ENCODE results near the gene ARRB1. TPM values are rescaled to one million over a fixed set of nuclear protein-coding genes. Genes with fewer than 3 reads are reported as not detected.

Gene ARRB1
- total RNA-seq, 1 experiment from 2014 or later = 24.2 TPM

DNA sequence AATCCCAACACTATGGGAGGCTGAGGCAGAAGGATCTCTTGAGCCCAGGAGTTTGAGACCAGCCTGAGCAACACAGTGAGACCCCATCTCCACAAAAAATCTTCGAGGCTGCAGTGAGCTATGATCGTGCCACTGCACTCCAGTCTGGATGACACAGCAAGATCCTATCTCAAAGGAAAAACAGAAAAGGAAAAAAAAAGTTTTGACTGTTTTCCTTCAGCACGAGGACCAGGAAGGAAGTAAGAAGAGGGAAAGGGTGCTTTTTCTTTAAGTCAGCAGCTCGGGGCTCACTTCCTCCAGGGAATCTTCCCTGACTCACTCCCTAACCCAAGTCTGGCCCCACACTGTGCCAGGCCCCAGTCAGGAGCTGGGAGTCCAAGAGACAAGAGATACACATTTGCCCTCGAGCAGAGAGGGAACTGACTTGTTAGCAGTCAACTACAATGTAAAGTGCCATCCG lies 14.2 kb downstream of the ARRB1 start:
- no peak overlapping the region for H3K27ac ChIP-seq (ENCODE audit: low read depth, low read length)
- no peak overlapping the region for H2AFZ ChIP-seq (ENCODE audit: low read depth, low read length, poor library complexity, severe bottlenecking)
- H3K9ac ChIP-seq (ENCODE audit: low read length) = no peak overlapping the region
- no peaks in the 10 kb centered on the region for H3K36me3 ChIP-seq (ENCODE audit: control insufficient read depth in 1 of 2, insufficient read depth in 2 of 2, low read length in 2 of 2)
- H4K20me1 ChIP-seq (ENCODE audit: insufficient read depth) = no peaks in the 10 kb centered on the region
- H3K79me2 ChIP-seq (ENCODE audit: insufficient read depth, low read length) = no peaks in the 10 kb centered on the region; the same call in 1 of the 2 replicates
- ChIA-PET CTCF (no interaction called here), POLR2A (interaction anchor here (1.1 kb wide), 1 partner anchor 61 kb away, joined by 3 read pairs; no protein-coding TSS in a partner anchor), RAD21 (ENCODE audit: low non-redundant PET in 1 of 2, low total read pairs in 2 of 2, uncharacterized antibody in 2 of 2, unreplicated experiment in 2 of 2) (no interaction called here)
- H3K4me1 ChIP-seq (ENCODE audit: control insufficient read depth in 1 of 2, insufficient read depth in 2 of 2, low read length in 2 of 2) = peaks cover 18 to 25% of the 10 kb centered on the region in 2 experiments
- ATAC-seq = no peak
- H3K27me3 ChIP-seq (ENCODE audit: insufficient read depth, low read length) = no peaks in the 10 kb centered on the region
- no peak for DNase-seq (ENCODE audit: low read depth, low spot score)
- H3K9me3 ChIP-seq (ENCODE audit: control insufficient read depth in 1 of 2, insufficient read depth in 1 of 2, low read depth in 1 of 2, low read length in 2 of 2) = no peaks in the 10 kb centered on the region
- no peak overlapping the region for H3K4me3 ChIP-seq (replicated peaks in 1 of 2; ENCODE audit: low read depth in 1 of 2, low read length in 2 of 2)
- intact Hi-C loops (cut with micrococcal nuclease) = loop anchor here (5.0 kb wide), 1 partner anchor 55 kb away; no protein-coding TSS in a partner anchor
- no peak overlapping the region for H3K4me2 ChIP-seq (ENCODE audit: low read length)
- H3K9me2 ChIP-seq (ENCODE audit: insufficient read depth) = no peaks in the 10 kb centered on the region
- TF ChIP-seq, protein P1, sequence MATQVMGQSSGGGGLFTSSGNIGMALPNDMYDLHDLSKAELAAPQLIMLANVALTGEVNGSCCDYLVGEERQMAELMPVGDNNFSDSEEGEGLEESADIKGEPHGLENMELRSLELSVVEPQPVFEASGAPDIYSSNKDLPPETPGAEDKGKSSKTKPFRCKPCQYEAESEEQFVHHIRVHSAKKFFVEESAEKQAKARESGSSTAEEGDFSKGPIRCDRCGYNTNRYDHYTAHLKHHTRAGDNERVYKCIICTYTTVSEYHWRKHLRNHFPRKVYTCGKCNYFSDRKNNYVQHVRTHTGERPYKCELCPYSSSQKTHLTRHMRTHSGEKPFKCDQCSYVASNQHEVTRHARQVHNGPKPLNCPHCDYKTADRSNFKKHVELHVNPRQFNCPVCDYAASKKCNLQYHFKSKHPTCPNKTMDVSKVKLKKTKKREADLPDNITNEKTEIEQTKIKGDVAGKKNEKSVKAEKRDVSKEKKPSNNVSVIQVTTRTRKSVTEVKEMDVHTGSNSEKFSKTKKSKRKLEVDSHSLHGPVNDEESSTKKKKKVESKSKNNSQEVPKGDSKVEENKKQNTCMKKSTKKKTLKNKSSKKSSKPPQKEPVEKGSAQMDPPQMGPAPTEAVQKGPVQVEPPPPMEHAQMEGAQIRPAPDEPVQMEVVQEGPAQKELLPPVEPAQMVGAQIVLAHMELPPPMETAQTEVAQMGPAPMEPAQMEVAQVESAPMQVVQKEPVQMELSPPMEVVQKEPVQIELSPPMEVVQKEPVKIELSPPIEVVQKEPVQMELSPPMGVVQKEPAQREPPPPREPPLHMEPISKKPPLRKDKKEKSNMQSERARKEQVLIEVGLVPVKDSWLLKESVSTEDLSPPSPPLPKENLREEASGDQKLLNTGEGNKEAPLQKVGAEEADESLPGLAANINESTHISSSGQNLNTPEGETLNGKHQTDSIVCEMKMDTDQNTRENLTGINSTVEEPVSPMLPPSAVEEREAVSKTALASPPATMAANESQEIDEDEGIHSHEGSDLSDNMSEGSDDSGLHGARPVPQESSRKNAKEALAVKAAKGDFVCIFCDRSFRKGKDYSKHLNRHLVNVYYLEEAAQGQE (IDR thresholded peaks at IDR 0.05; ENCODE audit: low read depth) = no peak
- TF ChIP-seq RAD21 (IDR thresholded peaks at IDR 0.05; ENCODE audit: low read depth) = no peak
- no TSS peak for BruUV-seq (replicated peaks)

DNA sequence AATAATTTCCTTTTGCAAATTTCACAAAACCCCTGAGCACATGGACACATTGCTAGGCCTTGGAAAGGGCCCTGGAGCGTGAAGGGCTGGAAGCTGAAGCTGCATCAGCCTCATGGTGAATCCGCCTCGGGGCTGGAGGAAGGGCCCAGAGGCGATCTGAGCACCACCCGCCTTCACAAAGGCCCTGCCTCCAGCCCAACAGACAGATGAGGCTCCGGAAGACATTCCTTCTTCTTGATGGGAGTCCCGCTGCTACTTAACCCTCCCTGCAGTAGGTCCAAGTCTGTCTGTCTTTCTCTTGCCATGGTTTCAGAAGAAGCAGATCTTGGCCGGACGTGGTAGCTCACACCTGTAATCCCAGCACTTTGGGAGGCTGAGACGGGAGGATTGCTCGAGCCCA lies 16.5 kb downstream of the ARRB1 start:
- no peak for ATAC-seq
- no peaks in the 10 kb centered on the region; the same call in 1 of the 2 replicates for H3K79me2 ChIP-seq (ENCODE audit: insufficient read depth, low read length)
- H3K27ac ChIP-seq (ENCODE audit: low read depth, low read length) = no peak overlapping the region
- peaks cover 3 to 13% of the 10 kb centered on the region in 2 experiments; a peak in 2 of 4 replicates for H3K4me1 ChIP-seq (ENCODE audit: control insufficient read depth in 1 of 2, insufficient read depth in 2 of 2, low read length in 2 of 2)
- POLR2A ChIA-PET = no interaction called here
- H3K36me3 ChIP-seq (ENCODE audit: control insufficient read depth in 1 of 2, insufficient read depth in 2 of 2, low read length in 2 of 2) = no peaks in the 10 kb centered on the region
- no peak overlapping the region for H2AFZ ChIP-seq (ENCODE audit: low read depth, low read length, poor library complexity, severe bottlenecking)
- no peak overlapping the region for H3K9ac ChIP-seq (ENCODE audit: low read length)
- RAD21 ChIA-PET (ENCODE audit: low non-redundant PET in 1 of 2, low total read pairs in 2 of 2, uncharacterized antibody in 2 of 2, unreplicated experiment in 2 of 2) = no interaction called here
- H3K9me2 ChIP-seq (ENCODE audit: insufficient read depth) = no peaks in the 10 kb centered on the region
- intact Hi-C loops (cut with micrococcal nuclease) = loop anchor here (5.0 kb wide), 1 partner anchor 53 kb away; no protein-coding TSS in a partner anchor
- TF ChIP-seq, protein P2, sequence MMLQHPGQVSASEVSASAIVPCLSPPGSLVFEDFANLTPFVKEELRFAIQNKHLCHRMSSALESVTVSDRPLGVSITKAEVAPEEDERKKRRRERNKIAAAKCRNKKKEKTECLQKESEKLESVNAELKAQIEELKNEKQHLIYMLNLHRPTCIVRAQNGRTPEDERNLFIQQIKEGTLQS (IDR thresholded peaks at IDR 0.05) = no peak
- TF ChIP-seq, protein P3, sequence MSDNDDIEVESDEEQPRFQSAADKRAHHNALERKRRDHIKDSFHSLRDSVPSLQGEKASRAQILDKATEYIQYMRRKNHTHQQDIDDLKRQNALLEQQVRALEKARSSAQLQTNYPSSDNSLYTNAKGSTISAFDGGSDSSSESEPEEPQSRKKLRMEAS (IDR thresholded peaks at IDR 0.05) = no peak
- TF ChIP-seq POLR2A (IDR thresholded peaks at IDR 0.05; ENCODE audit: borderline replicate concordance, extremely low read depth, insufficient read depth, insufficient read length) = no peak
- TF ChIP-seq CBX3 (IDR thresholded peaks at IDR 0.05; ENCODE audit: low read depth) = no peak
- no peak for TF ChIP-seq FOSL1 (IDR thresholded peaks at IDR 0.05; ENCODE audit: low read depth)
- TF ChIP-seq YY1 (IDR thresholded peaks at IDR 0.05; ENCODE audit: extremely low read depth, insufficient replicate concordance, low read depth, low read length) = no peak
- no peak for TF ChIP-seq POLR2AphosphoS5 (IDR thresholded peaks at IDR 0.05; ENCODE audit: low read depth, low read length)
- TF ChIP-seq ELF1 (IDR thresholded peaks at IDR 0.05; ENCODE audit: borderline replicate concordance, low read depth) = no peak
- H3K27me3 ChIP-seq (ENCODE audit: insufficient read depth, low read length) = no peaks in the 10 kb centered on the region
- no peaks in the 10 kb centered on the region for H4K20me1 ChIP-seq (ENCODE audit: insufficient read depth)
- DNase-seq (ENCODE audit: low read depth, low spot score) = no peak
- no peak overlapping the region for H3K4me3 ChIP-seq (replicated peaks in 1 of 2; ENCODE audit: low read depth in 1 of 2, low read length in 2 of 2)
- no peak overlapping the region for H3K4me2 ChIP-seq (ENCODE audit: low read length)
- no peaks in the 10 kb centered on the region for H3K9me3 ChIP-seq (ENCODE audit: control insufficient read depth in 1 of 2, insufficient read depth in 1 of 2, low read depth in 1 of 2, low read length in 2 of 2)
- no TSS peak for BruUV-seq (replicated peaks)
- CTCF ChIA-PET = no interaction called here
